ENCODE results near the gene SCAMP5.

SCAMP5 gene

DNA sequence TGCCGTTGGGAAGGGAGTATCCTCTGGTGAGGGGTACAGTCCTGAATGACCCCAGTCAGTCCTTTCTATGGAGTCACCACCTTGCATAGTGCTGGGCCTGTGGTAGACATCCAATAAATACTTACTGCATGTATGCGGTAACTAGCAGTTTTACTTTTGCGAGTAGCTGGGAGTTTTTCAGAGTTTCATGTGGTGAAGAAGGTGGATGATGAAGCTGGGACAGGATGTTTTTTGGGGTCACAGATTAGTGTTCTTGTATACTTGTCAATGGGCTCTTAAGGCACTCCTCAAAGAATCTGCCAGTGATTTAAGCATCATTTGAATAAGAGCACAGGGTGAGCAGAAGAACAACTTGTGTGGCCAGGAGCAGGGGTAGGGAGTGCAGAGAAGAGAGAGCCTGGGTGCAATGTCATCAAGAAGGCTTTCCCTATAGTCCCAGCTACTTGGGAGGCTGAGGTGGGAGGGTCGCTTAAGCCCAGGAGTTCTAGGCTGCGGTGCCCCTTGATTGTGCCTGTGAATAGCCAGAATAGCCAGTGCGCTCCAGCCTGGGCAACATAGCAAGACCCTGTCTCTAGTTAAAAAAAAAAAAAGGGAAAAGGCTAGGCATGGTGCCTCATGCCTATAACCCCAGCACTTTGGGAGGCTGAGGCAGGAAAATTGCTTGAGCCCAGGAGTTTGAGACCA is 50.1 kb downstream of the SCAMP5 start:
- in situ Hi-C loops (cut with HindIII; ENCODE audit: low pct_unique_long_range_greater_than_20kb, low sequenced_read_pairs), result no loop called here
- TF ChIP-seq JUND (IDR thresholded peaks at IDR 0.05; ENCODE audit: low read depth), result no peak
- no peak for DNase-seq (ENCODE audit: low read depth in 1 of 2, low spot score in 1 of 2)

DNA sequence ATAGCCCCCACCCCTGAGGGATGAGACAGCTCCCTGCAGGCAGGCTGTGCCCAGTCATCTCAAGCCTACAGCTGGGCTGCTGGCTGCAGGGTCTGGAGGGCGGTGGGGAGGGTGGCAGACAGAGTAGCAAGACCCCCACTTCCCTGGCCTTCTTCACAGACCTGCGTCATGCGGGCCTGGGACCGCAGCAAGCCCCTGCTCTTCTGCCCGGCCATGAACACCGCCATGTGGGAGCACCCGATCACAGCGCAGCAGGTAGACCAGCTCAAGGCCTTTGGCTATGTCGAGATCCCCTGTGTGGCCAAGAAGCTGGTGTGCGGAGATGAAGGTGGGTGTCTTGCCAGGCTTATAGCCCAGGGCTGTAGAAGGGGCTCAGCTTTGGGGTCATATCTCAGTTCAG is 53.0 kb downstream of the SCAMP5 start:
- no peak for DNase-seq (ENCODE audit: low read depth in 1 of 2, low spot score in 1 of 2)
- TF ChIP-seq JUND (IDR thresholded peaks at IDR 0.05; ENCODE audit: low read depth), result no peak
- in situ Hi-C loops (cut with HindIII; ENCODE audit: low pct_unique_long_range_greater_than_20kb, low sequenced_read_pairs), result no loop called here

DNA sequence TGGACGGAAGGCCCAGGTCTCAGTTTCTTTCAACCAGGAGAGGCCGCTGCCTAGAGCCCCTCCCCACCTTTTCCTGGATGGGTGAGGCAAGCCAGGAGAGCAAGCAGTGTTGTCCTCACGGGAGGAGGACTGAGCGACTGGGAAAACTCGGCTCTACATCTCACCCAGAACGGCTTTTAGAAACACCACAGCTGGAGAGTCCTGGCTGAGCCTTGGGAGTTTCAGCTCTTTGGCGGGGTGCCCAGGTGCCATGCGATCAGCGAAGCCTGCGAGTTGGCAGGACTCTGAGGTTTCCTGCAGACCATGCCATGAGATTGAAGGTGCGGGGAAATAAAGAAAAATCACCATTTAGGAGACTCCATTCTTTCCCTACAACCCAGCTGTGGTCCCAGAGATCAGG is 54.0 kb downstream of the SCAMP5 start:
- TF ChIP-seq JUND (IDR thresholded peaks at IDR 0.05; ENCODE audit: low read depth), result no peak
- in situ Hi-C loops (cut with HindIII; ENCODE audit: low pct_unique_long_range_greater_than_20kb, low sequenced_read_pairs), result no loop called here
- DNase-seq (ENCODE audit: low read depth in 1 of 2, low spot score in 1 of 2), result no peak

DNA sequence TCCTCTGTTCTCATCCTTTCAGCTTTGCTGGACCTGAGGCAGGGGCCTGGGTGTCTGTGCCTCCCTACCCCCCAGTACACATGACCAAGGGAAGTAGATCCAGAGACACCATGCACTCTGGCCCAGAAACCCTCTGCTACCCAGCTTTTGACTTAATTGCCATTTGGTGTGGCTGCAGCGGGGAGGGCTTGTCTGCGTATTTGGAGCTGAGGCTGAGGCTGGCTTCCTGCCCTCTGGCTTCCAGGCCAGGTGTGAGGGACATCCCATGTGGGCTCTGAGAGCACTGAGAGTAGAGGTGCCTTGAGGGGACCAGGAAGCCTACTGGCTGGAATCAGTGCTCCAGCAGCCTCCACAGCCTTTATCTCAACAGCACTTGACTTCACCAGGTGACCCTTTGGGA is 54.9 kb downstream of the SCAMP5 start:
- TF ChIP-seq JUND (IDR thresholded peaks at IDR 0.05; ENCODE audit: low read depth), result no peak
- in situ Hi-C loops (cut with HindIII; ENCODE audit: low pct_unique_long_range_greater_than_20kb, low sequenced_read_pairs), result no loop called here
- no peak for DNase-seq (ENCODE audit: low read depth in 1 of 2, low spot score in 1 of 2)

DNA sequence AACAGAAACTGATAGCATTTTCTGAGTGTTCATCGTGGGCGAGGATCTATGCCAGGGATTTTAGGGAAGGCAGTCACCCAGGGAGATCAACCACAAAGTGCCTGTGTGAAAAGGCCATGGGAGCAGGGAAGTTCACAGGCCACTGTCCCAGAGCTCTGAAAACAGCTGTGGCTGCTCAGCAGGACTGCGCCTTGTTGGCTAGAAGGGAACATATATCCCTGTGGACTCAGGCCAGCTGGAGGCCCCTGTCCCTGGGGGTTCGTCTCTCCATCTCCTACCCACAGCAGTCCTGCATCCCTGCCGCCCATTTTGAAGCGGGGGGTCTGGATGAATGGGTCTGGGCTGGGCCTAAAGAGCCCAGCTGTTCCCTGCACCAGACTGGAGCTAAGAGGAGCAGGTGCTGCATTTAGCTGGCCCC is 55.8 kb downstream of the SCAMP5 start:
- DNase-seq (ENCODE audit: low read depth in 1 of 2, low spot score in 1 of 2), result no peak
- in situ Hi-C loops (cut with HindIII; ENCODE audit: low pct_unique_long_range_greater_than_20kb, low sequenced_read_pairs), result no loop called here
- TF ChIP-seq JUND (IDR thresholded peaks at IDR 0.05; ENCODE audit: low read depth), result no peak

DNA sequence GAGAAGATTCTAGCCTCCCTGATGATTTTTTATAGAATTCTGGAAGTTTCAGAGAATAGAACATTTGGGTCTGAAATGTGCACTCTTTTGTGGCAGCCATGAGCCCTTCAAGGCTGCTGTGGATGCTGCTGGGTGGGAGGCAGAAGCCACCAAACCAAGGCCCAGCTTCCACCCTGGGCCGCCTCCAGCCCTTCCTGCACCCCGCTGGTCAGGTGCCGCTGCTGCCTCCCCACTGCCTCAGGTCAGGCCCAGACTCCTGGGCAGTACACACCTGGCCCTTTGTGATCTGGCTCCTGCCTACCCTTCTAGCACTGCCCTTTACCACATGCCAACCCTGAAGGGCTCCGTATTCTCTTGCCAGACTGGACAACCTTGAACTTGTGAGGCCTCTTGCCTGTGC is 56.3 kb downstream of the SCAMP5 start:
- no peak for TF ChIP-seq JUND (IDR thresholded peaks at IDR 0.05; ENCODE audit: low read depth)
- DNase-seq (ENCODE audit: low read depth in 1 of 2, low spot score in 1 of 2), result no peak
- in situ Hi-C loops (cut with HindIII; ENCODE audit: low pct_unique_long_range_greater_than_20kb, low sequenced_read_pairs), result no loop called here

DNA sequence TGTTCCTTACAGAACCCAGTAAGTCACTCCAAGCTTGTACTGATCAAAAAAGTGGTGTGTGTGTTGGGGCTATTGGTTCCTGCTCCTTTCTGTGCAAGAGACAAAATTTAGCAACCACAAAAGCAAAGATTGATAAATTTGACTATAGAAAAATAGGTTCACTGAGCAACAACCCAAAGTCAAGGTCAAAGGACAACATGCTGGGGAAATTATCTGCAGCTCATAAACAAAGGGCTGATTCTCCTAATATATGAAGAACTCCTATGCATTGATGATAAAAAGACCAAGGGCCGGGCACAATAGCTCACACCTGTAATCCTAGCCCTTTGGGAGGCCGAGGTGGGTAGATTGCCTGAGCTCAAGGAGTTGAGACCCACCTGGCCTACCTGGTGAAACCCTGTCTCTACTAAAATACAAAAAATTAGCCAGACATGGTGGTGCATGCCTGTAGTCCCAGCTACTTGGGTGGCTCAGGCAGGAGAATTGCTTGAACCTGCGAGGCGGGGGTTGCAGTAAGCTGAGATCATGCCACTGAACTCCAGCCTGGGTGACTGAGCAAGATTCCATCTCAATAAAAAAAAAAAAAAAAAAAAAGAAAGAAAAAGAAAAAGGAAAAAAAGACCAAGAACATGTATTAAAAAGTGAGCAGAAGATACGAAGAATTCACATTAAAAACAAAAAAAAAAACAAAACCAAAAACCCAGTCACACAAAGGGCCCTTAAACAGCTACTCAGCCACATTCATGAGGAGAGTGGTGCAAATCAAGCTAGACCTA is 57.8 kb downstream of the SCAMP5 start:
- in situ Hi-C loops (cut with HindIII; ENCODE audit: low pct_unique_long_range_greater_than_20kb, low sequenced_read_pairs), result no loop called here
- TF ChIP-seq JUND (IDR thresholded peaks at IDR 0.05; ENCODE audit: low read depth), result no peak
- DNase-seq (ENCODE audit: low read depth in 1 of 2, low spot score in 1 of 2), result no peak

DNA sequence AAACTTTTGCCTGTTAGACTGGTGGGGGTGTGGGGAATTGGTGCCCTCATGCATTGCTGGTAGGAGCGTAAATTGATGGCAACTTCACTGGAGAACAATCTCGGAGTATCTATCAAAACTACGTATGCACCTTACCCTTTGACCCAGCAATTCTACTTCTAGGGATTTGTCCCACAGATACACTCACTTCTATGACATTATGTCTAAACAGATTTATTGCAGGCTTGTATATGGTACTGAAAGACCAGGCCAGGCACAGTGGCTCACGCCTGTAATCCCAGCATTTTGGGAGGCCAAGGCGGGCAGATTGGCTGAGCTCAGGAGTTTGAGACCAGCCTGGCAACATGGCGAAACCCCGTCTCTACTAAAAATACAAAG is 58.4 kb downstream of the SCAMP5 start:
- no peak for TF ChIP-seq JUND (IDR thresholded peaks at IDR 0.05; ENCODE audit: low read depth)
- no peak for DNase-seq (ENCODE audit: low read depth in 1 of 2, low spot score in 1 of 2)
- in situ Hi-C loops (cut with HindIII; ENCODE audit: low pct_unique_long_range_greater_than_20kb, low sequenced_read_pairs), result no loop called here

DNA sequence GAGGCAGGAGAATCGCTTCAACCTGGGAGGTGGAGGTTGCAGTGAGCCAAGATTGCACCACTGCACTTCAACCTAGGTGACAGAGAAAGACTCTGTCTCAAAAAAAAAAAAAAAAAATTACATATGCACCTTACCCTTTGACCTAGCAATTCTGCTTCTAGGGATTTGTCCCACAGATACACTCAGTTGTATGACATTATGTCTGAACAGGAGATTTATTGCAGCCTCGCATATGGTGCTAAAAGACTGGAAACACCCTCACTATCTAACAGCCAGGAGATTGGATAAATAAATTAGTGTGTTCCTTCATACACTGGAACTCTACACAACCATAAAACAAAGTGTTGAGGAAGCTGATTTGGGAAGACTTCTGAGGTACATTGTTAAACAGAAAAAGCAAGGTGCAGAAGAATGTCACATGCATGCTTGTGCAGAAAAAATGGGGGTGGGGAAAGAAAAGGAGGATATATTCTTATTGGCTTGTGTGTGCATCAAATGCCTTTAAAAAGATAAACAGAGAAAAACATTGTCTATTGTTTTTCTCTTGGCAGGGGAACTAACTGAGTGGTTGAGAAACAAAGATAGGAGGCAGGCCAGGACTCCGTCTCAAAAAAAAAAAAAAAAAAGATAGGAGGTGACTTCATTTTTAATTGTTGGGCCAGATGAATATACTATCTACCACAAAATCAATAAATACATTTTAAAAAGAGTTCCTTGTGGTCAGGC is 59.0 kb downstream of the SCAMP5 start:
- TF ChIP-seq JUND (IDR thresholded peaks at IDR 0.05; ENCODE audit: low read depth), result no peak
- in situ Hi-C loops (cut with HindIII; ENCODE audit: low pct_unique_long_range_greater_than_20kb, low sequenced_read_pairs), result no loop called here
- DNase-seq (ENCODE audit: low read depth in 1 of 2, low spot score in 1 of 2), result no peak

DNA sequence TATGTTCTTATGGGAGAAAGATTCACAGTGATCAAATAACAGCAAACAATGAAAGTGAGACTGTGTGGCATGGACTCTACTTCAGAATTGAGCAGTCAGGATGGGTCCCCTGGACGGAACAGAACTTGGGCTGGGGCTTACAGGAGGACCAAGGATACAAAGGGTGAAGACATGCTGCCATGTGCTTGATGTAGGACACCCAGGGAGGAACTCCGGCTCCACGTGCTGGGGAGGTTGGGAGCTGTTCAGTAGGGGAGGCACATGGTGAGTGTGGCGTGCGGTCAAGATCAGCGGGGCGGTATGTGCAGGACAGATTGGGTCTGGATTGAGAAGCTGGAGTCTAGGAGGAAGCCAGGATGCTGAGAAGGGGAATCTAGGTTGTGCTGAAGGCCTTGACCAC is 60.7 kb downstream of the SCAMP5 start:
- DNase-seq (ENCODE audit: low read depth in 1 of 2, low spot score in 1 of 2), result no peak
- in situ Hi-C loops (cut with HindIII; ENCODE audit: low pct_unique_long_range_greater_than_20kb, low sequenced_read_pairs), result no loop called here
- TF ChIP-seq JUND (IDR thresholded peaks at IDR 0.05; ENCODE audit: low read depth), result no peak

DNA sequence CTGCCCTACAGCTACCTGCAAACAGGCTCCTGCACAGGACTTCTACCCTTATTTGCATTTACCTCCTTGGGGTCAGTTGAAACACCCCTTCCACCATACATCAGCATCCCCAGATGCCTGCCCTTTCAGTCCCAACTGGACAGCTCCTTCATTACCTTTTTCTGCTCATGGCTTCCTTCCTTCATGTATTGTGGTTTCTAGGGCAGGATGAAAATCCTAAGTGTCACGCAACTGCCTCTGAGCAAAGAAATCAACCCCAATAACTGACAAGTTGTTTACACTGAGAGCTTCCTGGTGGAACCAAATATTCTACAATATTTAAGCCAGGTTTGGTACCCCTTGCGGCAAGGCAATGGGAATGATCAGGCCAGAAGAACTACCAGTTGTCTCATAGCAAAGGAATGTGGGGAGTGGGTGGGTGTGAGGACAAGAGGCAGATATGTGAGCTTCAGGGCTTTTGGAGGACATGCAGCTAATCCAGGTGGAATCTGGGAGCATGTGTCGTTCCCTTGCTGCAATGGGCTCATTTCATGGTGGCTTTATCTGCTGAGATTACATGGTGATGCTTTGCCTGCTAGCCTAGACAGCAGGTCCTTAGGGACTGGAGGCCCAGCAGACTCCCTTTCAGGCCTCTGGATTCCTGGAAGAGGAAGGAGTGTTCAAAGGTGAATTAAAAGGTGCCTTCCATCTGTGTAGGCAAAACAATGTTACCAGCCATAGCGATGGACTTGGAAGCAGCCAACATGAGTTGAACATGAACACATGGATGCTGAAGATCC is 63.0 kb downstream of the SCAMP5 start:
- in situ Hi-C loops (cut with HindIII; ENCODE audit: low pct_unique_long_range_greater_than_20kb, low sequenced_read_pairs), result no loop called here
- no peak for DNase-seq (ENCODE audit: low read depth in 1 of 2, low spot score in 1 of 2)
- no peak for TF ChIP-seq JUND (IDR thresholded peaks at IDR 0.05; ENCODE audit: low read depth)

DNA sequence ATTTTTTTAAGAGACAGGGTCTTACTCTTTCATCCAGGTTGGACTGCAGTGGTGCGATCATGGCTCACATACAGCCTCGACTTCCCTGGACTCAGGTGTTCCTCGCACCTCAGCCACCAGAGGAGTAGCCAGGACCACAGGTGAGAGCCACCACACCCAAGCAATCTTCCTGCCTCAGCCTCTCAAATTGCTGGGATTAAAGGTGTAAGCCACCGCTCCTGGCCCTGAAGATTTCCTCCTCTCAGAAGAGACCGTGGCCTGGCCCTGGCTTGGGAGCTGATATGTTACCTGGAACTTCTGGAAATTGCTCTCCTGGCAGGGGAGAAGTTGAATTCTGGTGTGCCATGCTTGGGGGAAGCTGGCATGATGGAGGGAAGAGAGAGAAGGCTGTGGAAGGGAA is 64.2 kb downstream of the SCAMP5 start:
- no peak for TF ChIP-seq JUND (IDR thresholded peaks at IDR 0.05; ENCODE audit: low read depth)
- in situ Hi-C loops (cut with HindIII; ENCODE audit: low pct_unique_long_range_greater_than_20kb, low sequenced_read_pairs), result no loop called here
- DNase-seq (ENCODE audit: low read depth in 1 of 2, low spot score in 1 of 2), result no peak
